C4-2B (cell line): ENCODE data around the gene VAC14.

Source experiments
- H3K27ac ChIP-seq: fragments of 450-650 bp; 2 replicates; pipeline ENCODE4 v1.5.1; 2017
- ZFX ChIP-seq: fragments of 450-650 bp; IDR thresholded peaks from 2 replicates; pipeline ENCODE4 v1.6.1; 2017
- TF ChIP-seq, protein P1 (sequence below): fragments of 450-650 bp; conservative IDR thresholded peaks from 2 replicates; pipeline ENCODE4 v1.5.1; 2017; ENCODE audit warnings: mild to moderate bottlenecking

The VAC14 gene

GRCh38 chr16:70717065-70717464 is 83.9 kb downstream of the VAC14 start:
- TF ChIP-seq, protein P1, sequence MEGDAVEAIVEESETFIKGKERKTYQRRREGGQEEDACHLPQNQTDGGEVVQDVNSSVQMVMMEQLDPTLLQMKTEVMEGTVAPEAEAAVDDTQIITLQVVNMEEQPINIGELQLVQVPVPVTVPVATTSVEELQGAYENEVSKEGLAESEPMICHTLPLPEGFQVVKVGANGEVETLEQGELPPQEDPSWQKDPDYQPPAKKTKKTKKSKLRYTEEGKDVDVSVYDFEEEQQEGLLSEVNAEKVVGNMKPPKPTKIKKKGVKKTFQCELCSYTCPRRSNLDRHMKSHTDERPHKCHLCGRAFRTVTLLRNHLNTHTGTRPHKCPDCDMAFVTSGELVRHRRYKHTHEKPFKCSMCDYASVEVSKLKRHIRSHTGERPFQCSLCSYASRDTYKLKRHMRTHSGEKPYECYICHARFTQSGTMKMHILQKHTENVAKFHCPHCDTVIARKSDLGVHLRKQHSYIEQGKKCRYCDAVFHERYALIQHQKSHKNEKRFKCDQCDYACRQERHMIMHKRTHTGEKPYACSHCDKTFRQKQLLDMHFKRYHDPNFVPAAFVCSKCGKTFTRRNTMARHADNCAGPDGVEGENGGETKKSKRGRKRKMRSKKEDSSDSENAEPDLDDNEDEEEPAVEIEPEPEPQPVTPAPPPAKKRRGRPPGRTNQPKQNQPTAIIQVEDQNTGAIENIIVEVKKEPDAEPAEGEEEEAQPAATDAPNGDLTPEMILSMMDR, result no peak
- TF ChIP-seq ZFX, result no peak
- no peak overlapping the region; the same call in 1 of the 2 replicates for H3K27ac ChIP-seq

GRCh38 chr16:70715860-70716357 is 85.0 kb downstream of the VAC14 start:
- H3K27ac ChIP-seq, result peak overlapping the region; percentile 92
- TF ChIP-seq ZFX, result no peak
- TF ChIP-seq, protein P1, result no peak

DNA sequence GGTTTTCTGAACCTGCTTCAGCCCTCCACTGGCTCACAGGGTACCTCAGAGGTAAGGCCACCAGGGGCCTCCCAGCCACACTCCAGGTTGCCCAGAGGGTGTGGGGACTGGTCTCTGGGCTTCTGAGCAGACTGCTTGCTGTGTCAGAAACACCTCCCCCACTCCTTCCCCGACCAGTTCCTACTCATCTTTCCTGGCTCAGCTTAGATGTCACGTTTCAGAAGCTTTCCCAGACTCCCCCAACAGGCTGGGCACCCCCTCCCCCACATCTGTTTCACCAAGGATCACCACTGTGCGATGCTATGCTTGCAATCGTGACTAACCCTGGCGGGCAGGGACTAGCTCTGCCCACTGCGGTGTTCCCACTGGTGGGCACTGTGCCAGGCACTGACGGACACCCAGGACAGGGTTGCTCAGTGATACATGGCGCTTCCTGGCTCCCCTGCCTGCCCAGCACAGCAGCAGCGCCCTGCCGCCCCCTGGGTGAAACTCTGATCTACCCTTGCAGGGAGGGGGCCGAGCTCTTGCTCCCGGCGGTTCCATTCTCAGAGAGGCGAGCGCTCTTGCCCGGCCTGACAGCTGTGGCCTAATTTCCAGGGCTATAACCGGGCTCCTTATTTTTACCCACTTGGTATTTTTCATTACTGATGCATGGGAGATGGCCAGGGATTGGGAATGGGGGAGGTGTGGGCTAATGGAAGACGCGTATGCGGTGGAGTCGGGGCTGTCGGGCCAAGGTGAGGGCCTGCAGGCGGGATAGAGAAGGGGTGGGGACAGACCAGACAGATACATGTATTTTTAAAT is 85.7 kb downstream of the VAC14 start:
- H3K27ac ChIP-seq, result peak overlapping the region; percentile 92
- no peak for TF ChIP-seq ZFX
- TF ChIP-seq, protein P1, result no peak

- TF ChIP-seq, protein P1, result no peak
- TF ChIP-seq ZFX, result no peak
- peak overlapping the region; percentile 92 for H3K27ac ChIP-seq
Measured at GRCh38 chr16:70714581-70715054, 86.3 kb downstream of the VAC14 start.

- H3K27ac ChIP-seq, result peak overlapping the region; percentile 92
- TF ChIP-seq ZFX, result no peak
- TF ChIP-seq, protein P1, result no peak
Measured at GRCh38 chr16:70713824-70714223, 87.1 kb downstream of the VAC14 start.

DNA sequence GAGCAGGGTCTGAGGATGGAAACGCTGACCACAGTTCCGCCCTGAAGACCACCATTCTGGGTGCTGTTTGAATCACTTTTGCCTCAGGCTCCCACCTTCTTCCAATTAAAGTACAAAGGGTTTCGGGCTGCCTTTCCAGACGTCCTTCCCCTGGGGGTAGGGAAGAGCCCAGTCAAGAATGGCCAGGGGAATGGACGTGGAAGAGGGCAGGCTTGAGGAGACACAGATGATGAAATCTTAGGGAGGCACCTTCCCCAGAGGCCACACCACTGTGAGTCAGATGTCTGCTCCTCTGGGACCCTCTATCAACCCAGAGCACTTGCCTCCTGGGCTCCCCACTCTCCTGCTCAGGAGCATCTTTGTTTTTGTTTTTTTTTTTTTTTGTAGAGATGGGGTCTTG is 87.6 kb downstream of the VAC14 start:
- H3K27ac ChIP-seq, result no peak overlapping the region; the same call in 1 of the 2 replicates
- TF ChIP-seq ZFX, result no peak
- TF ChIP-seq, protein P1, result no peak

GRCh38 chr16:70712942-70713341 is 88.0 kb downstream of the VAC14 start:
- no peak for TF ChIP-seq ZFX
- TF ChIP-seq, protein P1, result no peak
- no peak overlapping the region for H3K27ac ChIP-seq
